ENCODE results near the gene DCK.
"Not testable (repeated sequence)": the region's sequence is repeated elsewhere in the genome, so short reads cannot be mapped to it uniquely, and the experiment has no call there.

Gene DCK

DNA sequence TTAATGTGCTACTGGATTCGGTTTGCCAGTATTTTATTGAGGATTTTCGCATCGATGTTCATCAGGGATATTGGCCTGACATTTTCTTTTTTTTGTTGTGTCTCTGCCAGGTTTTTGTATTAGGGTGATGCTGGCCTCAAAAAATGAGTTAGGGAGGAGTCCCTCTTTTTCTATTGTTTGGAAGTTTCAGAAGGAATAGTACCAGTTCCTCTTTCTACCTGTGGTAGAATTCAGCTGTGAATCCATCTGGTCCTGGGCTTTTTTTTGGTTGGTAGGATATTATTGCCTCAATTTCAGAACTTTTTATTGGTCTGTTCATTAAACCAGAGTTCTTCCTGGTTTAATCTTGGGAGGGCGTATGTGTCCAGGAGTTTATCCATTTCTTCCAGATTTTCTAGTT, 7.9 kb downstream of the DCK start:
- not testable (repeated sequence) for DNase-seq (ENCODE audit: low read depth)

DNA sequence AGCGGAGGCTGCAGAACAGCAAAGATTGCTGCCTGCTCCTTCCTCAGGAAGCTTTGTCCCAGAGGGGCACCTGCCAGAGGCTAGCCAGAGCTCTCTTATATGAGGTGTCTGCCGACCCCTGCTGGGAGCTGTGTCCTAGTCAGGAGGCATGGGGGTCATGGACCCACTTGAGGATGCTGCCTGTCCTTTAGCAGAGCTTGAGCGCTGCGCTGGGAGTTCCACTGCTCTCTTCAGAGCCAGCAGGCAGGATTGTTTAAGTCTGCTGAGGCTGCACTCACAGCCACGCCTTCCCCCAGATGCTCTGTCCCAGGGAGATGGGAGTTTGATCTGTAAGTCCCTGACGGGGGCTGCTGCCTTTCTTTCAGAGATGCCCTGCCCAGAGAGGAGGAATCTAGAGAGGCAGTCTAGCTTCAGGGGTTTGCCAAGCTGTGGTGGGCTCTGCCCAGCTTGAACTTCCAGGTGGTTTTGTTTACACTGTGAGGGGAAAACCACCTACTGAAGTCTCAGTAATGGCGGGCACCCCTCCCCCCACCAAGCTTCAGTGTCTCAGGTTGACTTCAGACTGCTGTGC, 10.9 kb downstream of the DCK start:
- no peak for DNase-seq (ENCODE audit: low read depth)

DNA sequence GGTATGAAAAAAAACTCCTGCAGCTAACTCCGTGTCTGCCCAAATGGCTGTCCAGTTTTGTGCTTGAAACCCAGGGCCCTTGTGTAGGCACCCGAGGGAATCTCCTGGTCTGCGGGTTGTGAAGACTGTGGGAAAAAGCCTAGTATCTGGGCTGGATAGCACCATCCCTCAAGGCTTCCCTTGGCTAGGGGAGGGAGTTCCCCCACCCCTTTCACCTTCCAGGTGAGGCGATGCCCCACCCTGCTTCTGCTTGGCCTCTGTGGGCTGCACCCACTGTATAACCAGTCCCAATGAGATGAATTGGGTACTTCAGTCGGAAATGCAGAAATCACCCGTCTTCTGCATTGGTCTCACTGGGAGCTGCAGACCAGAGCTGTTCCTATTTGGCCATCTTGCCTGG, 11.6 kb downstream of the DCK start:
- DNase-seq (ENCODE audit: low read depth): not testable (repeated sequence)

DNA sequence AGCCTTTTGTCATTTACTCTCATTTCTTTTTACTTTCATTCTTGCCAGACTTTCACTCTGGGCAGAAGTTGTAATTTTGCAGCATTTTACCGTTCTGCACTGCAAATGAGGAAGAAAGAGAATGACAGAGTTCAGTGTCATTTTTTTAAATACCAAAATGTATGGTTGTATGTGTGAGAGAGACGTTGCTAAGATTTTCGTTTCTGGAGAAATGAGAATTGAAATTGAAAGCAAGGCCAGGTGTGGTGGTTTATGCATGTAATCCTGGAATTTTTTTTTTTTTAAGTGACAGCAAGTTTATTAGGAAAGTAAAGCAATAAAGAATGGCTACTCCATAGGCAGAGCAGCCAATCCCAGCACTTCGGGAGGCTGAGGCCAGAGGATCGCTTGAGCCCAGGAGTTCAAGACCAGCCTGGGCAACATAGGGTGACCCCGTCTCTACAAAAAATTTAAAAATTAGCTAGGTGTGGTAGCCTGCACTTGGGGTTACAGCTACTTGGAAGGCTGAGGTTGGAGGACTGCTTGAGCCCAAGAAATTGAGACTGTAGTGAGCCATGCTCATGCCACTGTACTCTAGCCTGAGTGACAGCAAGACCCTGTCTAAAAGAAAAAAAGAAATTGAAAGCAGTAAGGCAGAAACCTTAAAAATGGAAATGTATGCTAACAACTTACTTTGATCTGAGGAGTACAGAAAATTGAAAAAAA, 12.9 kb downstream of the DCK start:
- DNase-seq (ENCODE audit: low read depth): no peak

DNA sequence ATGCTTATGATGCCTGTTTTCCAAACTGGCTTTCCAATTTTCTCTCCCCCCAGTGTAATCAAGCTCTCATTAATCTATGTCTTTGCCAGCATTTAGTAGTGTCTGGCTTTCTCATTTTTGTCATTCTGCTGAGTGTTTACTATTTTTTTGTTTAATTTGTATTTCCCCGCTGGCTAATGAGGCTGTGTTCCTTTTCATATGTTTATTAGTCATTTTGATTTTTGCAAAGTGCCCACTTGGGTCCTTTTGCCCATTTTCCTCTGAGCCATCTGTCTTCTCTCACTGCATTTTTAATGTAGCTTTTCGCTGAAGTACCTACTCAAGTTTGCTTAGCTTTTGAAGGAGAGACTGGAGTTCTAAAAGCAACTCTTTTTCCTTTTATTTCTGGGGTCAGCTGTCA, 14.7 kb downstream of the DCK start:
- no peak for DNase-seq (ENCODE audit: low read depth)

DNA sequence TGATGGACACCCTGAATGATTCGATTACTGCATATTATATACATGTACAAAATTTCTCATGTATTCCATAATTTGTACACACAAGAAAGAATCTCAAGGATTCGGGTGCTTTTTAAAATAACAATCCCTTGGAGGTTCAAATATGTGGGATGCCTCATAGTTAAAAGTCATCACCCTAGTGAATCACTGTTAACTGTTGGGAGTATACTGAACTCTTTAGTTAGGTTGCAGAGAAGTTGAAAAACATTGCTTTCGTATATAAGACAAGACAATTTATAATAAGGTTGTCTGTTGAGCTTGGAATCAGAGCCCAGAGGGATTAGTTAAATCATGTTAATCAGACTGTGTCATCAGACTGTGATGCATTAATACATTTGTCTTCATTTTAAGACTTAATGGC, 15.6 kb downstream of the DCK start:
- no peak for DNase-seq (ENCODE audit: low read depth)

DNA sequence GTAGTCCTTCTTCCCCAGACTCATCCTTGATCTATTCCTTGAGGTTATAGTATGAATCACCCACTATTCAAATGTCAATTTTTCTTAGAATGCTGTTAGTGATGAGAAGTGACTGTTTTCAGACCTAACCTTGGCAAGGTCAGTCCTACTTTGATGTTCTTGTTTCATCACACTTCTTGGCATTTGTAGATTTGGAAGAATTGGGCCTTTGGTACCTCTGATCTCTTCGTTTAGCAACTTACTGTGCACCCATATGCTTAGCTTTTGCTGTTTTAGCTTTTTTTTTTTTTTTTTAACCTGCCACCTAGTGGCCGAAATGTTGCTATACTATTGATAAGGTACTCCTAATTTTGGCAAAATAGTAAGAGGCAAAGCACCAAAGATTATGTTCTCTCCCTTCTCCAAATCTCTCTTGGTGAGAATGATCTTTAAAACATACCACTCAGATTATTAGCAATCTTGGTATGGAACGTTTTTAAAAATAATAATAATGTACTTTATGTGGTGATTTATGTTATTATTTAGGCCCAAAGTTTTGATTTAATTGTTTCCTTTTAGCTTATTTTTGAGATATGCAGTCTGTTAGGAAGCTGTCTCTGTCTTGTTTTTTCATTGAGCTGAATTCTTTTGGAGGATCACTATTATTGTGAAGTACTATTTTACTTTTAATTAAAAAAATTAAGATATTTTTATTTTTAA, 16.6 kb downstream of the DCK start:
- no peak for DNase-seq (ENCODE audit: low read depth)

DNA sequence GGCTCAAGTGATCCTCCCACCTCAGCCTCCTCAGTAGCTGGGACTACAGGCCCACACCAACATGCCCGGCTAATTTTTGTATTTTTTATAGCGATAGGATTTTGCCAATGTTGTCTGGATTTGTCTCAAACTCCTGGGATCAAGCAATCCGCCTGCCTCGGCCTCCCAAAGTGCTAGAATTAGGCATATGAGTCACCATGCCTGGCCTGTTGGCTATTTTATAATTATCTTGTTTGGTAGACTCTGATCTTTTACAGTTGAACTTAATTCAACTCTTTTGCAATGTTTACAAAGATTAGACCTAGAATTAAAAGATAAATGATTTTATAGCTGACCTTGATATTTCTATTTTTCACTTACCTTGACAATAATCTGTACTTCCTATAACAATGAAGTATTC, 18.0 kb downstream of the DCK start:
- no peak for DNase-seq (ENCODE audit: low read depth)

DNA sequence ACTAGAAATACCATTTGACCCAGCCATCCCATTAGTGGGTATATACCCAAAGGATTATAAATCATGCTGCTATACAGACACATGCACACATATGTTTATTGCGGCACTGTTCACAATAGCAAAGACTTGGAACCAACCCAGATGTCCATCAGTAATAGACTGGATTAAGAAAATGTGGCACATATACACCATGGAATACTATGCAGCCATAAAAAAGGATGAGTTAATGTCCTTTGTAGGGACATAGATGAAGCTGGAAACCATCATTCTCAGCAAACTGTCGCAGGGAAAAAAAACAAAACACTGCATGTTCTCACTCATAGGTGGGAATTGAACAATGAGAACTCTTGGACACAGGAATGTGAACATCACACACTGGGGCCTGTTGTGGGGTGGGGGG, 23.9 kb downstream of the DCK start:
- not testable (repeated sequence) for DNase-seq (ENCODE audit: low read depth)

DNA sequence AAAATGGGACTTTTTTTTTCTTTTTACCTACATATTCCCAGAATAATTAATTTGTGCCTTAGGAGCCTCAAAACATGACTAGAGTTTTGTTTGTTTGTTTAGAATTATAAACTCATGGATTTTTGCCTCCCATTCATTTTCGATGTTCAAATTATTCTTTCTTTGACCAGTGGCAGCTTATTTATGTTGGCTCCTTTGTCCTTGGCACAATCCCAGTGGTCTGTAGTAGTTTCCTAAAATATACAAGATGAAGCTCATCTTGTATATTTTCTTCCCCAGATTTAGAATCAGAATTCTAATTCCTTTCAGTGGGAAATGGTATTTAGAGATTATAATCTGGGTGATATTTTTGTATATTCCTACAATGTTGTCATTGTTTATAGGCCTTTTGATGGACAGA, 27.2 kb downstream of the DCK start:
- no peak for DNase-seq (ENCODE audit: low read depth)

DNA sequence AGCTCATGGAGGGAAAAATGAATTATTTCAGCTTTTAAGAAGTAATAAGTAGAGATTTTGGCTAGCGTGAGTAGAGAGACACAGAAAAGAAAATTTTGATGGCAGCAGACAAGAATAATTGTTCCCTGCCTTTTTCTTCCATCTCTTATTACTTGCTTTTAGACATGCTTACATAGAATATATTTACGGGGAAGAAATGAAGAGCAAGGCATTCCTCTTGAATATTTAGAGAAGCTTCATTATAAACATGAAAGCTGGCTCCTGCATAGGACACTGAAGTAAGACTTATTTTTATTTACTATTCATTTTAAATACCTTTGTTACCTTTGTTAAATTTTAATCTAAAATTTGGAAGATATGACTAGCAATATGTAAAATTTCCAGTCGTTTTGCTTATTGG, 32.2 kb downstream of the DCK start:
- DNase-seq (ENCODE audit: low read depth): no peak

DNA sequence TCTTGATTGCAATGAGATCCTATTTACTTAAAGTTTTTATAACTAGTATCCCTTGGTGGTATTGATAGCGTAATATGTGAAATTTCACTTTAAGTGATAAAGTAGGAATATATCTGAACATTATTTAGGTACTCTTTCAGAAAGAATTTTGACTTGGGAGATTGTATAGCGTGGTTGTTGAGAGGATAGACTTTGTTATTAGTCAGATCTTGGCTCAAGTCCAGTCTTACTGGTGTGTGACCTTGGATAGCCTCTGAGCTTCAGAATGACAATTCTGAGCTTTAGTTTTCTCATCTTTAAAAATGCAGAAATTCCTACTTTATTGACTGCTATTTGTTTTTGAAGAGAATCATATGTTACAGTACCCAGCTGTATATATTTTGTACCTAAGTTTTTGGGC, 32.6 kb downstream of the DCK start:
- no peak for DNase-seq (ENCODE audit: low read depth)

DNA sequence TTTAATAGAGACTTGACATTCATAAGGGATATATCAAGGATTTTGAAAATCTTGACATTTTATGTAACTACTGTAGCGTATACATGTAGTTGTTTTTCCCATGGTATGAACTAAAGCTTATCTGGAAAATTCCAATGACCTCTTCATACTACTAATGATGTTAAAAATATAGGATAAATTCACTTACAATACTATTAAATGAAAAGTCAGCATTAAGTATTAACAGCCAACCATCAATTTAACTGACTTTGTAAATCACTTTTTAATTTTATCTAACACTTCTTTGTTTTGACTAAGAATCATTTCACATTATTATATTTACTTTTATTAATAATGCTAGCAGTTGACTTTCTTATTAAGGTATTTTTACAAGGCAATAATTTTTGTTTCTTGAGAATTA, 34.2 kb downstream of the DCK start:
- no peak for DNase-seq (ENCODE audit: low read depth)

DNA sequence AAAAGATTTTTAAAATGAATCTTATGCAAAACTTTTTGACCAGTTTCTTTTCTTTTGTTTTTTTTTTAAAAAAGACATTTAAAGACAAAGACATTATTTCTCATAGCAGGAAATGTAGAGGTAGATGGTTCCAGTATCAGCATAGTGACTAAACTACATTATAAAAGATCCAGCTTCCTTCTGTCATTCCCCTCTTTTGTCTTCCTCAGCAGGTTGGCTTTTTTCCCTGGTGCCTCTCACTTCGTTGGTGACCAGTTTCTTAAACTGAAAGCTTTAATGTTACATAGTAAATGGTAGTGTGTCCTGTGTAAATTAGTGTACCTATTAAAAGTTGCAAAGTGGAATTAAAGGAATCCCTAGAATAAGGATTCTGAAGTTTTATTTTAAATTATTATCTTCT, 36.1 kb downstream of the DCK start:
- DNase-seq (ENCODE audit: low read depth): no peak

DNA sequence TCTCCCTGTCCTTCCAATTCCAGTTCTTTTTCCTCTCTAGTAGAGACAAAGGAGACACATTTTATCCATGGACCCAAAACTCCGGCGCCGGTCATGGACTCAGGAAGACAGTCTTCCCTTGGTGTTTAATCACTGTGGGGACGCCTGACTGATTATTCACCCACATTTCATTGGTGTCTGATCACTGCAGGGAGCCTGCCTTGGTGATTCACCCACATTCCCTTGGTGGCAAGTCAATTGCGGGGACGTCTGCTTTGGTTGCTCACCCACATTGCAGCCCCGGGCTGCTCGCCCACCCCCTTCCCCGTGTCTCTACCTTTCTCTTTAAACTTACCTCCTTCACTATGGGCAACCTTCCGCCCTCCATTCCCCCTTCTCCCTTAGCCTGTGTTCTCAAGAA, 38.7 kb downstream of the DCK start:
- DNase-seq (ENCODE audit: low read depth): not testable (repeated sequence)

DNA sequence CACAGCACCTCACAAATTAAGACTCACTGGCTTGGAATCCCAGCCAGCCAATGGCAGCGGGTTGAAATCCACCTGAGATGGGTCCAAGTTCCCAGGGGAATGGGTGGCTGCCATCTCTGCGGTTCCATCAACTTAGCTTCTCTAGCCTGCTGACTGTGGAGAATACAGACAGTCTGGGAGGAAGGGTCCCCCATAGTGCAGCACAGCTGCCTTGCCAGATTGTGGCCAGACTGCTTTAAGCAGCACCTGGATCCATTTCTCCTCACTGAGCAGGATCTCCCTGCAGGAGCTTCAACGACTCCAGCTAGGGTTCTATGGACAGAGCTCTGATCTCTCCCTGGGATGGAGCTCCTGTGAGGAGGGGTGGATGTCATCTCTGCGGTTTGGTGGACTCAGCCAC, 51.8 kb downstream of the DCK start:
- no peak for DNase-seq (ENCODE audit: low read depth)

DNA sequence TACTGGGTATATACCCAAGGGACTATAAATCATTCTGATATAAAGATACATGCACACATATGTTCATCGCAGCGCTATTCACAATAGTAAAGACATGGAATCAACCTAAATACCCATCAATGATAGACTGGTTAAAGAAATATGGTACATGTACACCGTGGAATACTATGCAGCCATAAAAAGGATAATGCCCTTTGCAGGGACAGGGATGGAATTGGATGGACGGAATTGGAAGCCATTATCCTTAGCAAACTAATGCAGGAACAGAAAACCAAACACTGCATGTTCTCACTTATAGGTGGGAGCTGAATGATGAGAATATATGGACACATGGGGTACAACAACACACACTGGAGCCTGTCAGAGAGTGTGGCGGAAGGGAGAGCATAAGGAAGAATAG, 55.9 kb downstream of the DCK start:
- no peak for DNase-seq (ENCODE audit: low read depth)

DNA sequence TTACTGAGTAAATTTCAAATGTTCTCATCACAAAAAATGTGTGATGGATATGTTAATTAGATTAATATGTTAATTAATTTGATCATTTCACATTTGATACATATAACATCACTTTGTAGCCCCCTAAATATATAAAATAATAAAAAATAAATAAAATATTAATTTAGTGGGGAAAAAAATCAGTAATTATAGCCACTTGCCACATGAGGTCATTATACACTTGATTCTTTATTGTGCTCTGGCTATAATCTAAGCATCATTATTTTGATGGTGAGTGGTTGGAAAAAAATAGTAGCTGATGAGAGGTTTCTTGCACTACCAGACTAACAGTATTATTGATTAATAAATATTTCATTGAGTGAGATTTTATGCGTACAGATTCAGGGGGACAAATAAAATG, 57.4 kb downstream of the DCK start:
- DNase-seq (ENCODE audit: low read depth): no peak

DNA sequence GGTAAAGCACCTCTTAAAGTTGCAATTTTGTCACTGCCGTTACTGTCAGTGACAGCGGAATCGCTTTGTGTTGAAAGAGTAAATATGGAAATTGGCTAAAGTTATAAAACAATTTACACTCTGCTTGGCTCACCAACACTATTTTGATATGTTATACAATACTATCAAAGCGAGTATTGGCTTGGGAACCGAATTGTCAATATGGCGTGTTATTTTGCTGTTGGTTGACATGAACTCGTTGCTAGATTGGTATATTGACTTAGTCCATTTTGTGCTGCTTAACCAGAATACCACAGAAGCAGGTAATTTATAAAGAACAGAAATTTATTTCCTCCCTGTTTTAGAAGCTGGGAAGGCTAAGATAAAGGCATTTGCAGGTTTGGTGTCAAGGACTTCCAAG, 58.6 kb downstream of the DCK start:
- no peak for DNase-seq (ENCODE audit: low read depth)

DNA sequence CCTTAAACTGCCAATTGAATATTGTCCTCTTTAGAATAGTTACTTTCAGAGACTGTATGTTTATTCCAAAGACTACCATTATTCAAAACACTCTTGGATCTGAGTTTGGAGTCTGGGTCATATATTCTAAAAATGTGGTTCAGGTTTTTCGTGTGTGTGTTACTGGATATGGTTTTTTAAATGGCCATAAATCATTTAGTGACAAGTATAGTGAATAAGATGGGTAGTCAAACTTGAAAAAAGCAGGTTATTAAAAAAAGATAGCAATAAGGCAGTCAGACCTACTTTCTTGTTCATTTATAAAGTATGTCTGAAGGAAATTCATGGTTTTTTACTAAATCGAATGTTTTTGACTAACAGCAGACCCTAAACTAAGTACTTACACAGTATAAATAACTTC, 59.3 kb downstream of the DCK start:
- no peak for DNase-seq (ENCODE audit: low read depth)

DNA sequence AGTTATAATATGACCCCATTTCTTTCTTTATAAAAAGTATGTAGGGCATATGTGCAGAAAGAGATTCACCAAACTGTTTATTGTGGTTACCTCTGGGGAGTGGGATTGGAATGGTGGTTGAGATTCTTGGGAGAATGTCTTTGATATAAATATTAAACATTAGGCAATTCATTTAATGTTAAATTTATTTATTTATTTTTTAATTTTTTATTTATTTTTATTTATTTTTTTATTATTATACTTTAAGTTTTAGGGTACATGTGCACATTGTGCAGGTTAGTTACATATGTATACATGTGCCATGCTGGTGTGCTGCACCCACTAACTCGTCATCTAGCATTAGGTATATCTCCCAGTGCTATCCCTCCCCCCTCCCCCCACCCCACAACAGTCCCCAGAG, 60.2 kb downstream of the DCK start:
- DNase-seq (ENCODE audit: low read depth): not testable (repeated sequence)

DNA sequence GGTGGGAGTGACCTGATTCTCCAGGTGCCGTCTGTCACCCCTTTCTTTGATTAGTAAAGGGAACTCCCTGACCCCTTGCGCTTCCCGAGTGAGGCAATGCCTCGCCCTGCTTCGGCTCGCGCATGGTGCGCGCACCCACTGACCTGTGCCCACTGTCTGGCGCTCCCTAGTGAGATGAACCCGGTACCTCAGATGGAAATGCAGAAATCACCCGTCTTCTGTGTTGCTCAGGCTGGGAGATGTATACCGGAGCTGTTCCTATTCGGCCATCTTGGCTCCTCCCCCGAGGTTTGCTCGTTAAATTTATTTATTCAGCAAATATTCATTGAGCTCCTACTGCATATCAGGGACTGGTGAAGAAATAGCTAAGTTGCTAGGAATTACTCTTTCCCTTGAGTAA, 66.1 kb downstream of the DCK start:
- DNase-seq (ENCODE audit: low read depth): not testable (repeated sequence)

DNA sequence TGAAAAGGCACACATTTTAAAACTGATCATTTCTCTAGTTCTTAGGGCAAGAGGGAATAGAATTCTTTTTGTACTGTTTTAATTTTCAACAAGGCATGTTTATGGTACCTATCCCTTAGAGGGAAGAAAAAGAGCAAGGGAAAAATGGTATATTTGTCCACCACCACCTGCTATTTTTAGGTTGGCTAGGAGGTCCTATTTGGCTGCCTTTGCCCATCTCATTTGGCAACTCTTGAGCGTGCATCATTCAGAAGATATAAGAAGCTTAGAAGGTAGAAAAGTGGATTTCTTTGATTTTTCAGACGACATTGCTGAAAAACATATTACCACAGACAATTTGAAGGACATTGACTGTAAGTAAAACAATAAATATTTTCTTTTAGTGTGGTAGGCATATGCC, 69.0 kb downstream of the DCK start:
- DNase-seq (ENCODE audit: low read depth): no peak

DNA sequence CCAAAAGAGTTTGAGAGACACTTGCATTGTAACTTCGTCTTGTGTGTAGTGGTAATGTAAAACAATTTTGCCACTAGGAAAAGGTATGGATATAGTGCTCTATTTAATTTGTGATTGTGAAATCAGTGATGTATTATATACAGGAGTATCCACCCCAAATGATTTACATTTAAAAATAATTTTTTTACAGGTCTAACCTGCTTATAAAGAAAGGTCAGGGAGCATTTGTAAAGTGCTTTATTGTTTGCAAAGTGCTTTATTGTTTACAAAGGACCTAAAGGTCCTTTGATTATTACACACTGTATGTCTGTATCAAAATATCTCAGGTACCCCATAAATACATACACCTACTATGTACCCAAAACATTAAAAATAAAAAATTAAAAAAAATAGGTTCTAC, 70.3 kb downstream of the DCK start:
- no peak for DNase-seq (ENCODE audit: low read depth)

Data from CMK (cell line).